ENCODE results near the gene ZMYND8. TPM values are rescaled to one million over a fixed set of nuclear protein-coding genes. Genes with fewer than 3 reads are reported as not detected.
"Not testable (repeated sequence)": the region's sequence is repeated elsewhere in the genome, so short reads cannot be mapped to it uniquely, and the experiment has no call there.

Gene ZMYND8
- total and polyA plus RNA-seq, 2 of the 4 experiments (the other 2 are of a cell fraction): 24.0 to 28.2 TPM

GRCh38 chr20:47240096-47240495 is 116.4 kb downstream of the ZMYND8 start:
- ATAC-seq (ENCODE audit: low read depth); H2AK5ac ChIP-seq (ENCODE audit: low read depth, low read length); H4K20me1 ChIP-seq (ENCODE audit: insufficient read depth, low read length); H3K9me3 ChIP-seq (ENCODE audit: control insufficient read depth, insufficient read depth, low read length); POLR2A ChIA-PET (ENCODE audit: unreplicated experiment); H4K5ac ChIP-seq (ENCODE audit: low read depth, low read length); H3K27ac ChIP-seq (ENCODE audit: insufficient read depth, low read length); H3K56ac ChIP-seq (ENCODE audit: extremely low read depth, insufficient read depth, low read length); H2AK9ac ChIP-seq (replicated peaks; ENCODE audit: low read depth, low read length, poor library complexity); H3K4ac ChIP-seq (ENCODE audit: low read depth, low read length); H3K23ac ChIP-seq (ENCODE audit: low read depth, low read length); BruUV-seq (replicated peaks); H2BK120ac ChIP-seq (ENCODE audit: low read depth, low read length); in situ Hi-C loops (cut with MboI; ENCODE audit: low sequenced_read_pairs); H2BK20ac ChIP-seq (ENCODE audit: low read depth, low read length); H4K8ac ChIP-seq (ENCODE audit: low read depth in 2 of 2, low read length in 2 of 2); H3K27me3 ChIP-seq (ENCODE audit: control insufficient read depth, insufficient read depth, low read length); dilution Hi-C loops (cut with HindIII; ENCODE audit: low sequenced_read_pairs, unreplicated experiment); DNase-seq; H3K18ac ChIP-seq (ENCODE audit: low read depth, low read length); H4K91ac ChIP-seq (ENCODE audit: insufficient read depth, low read depth, low read length); H2BK15ac ChIP-seq (ENCODE audit: low read depth, low read length); H3K4me3 ChIP-seq (ENCODE audit: insufficient read depth, low read depth, low read length); intact Hi-C loops (cut with micrococcal nuclease); H3K4me2 ChIP-seq (ENCODE audit: low read depth, low read length); H3K9ac ChIP-seq (ENCODE audit: low read depth, low read length); H2AFZ ChIP-seq (replicated peaks; ENCODE audit: low read length, poor library complexity); CTCF ChIA-PET; H2BK5ac ChIP-seq (ENCODE audit: low read depth, low read length, poor library complexity, severe bottlenecking); H3K14ac ChIP-seq (replicated peaks; ENCODE audit: low read depth, low read length): not testable (repeated sequence)
- peaks cover 15% of the 10 kb centered on the region for H3K4me1 ChIP-seq (ENCODE audit: control insufficient read depth, insufficient read depth, low read length)
- peaks cover 28% of the 10 kb centered on the region for H3K36me3 ChIP-seq (ENCODE audit: control insufficient read depth, insufficient read depth, low read length)
- peaks cover 33 to 55% of the 10 kb centered on the region in 2 experiments for H3K79me1 ChIP-seq (ENCODE audit: low read depth in 1 of 2, low read length in 2 of 2)
- WGBS, 2 experiments (ENCODE audit: extremely low coverage in 2 of 2, insufficient read length in 1 of 2): 99% methylated on average over 13 of the region's 20 CpGs; no CpG with 5 or more reads in 1 of the 2 experiments
- H3K9me1 ChIP-seq (ENCODE audit: insufficient read depth, low read length): peaks cover 25% of the 10 kb centered on the region

All from IMR-90 (cell line).